Keratinocyte (primary cell): ENCODE data around the gene KLHL29. TPM values are rescaled to one million over a fixed set of nuclear protein-coding genes. Genes with fewer than 3 reads are reported as not detected.

ENCODE experiments used
- DNase-seq: peaks from one replicate; pipeline ENCODE4 v3.0.0-alpha.2; 2011; ENCODE audit warnings: low read depth, missing footprints, low spot score
- FAIRE-seq: peaks from 2 replicates; lab custom pipeline; 2011; peaks lifted over from hg19 to GRCh38; lab: Jason Lieb, UNC
- H2AFZ ChIP-seq: 2 replicates; pipeline ENCODE4 v1.6.0; 2012; ENCODE audit warnings: low read length, control low read depth, inconsistent platforms; ENCODE audit not compliant: control insufficient read depth
- H3K27ac ChIP-seq: 2 replicates; pipeline ENCODE4 v1.5.1; 2011; ENCODE audit warnings: low read length; ENCODE audit not compliant: control insufficient read depth, insufficient read depth
- H3K27me3 ChIP-seq: 3 replicates; pipeline ENCODE4 v1.6.0; 2011; ENCODE audit warnings: low read length; ENCODE audit not compliant: control insufficient read depth, insufficient read depth; ENCODE audit errors: extremely low read depth
- H3K36me3 ChIP-seq, 2 experiments: 2 replicates in 1 of 2; 3 replicates in 1 of 2; pipeline ENCODE4 v1.5.1; 2011; ENCODE audit warnings: low read length in 2 of 2, mild to moderate bottlenecking in 1 of 2; ENCODE audit not compliant: control insufficient read depth in 2 of 2, insufficient read depth in 2 of 2; ENCODE audit errors: extremely low read depth in 1 of 2
- H3K4me1 ChIP-seq: 3 replicates; pipeline ENCODE4 v1.5.1; 2011; ENCODE audit warnings: low read length; ENCODE audit not compliant: control insufficient read depth, insufficient read depth; ENCODE audit errors: extremely low read depth
- H3K4me2 ChIP-seq: 3 replicates; pipeline ENCODE4 v1.6.0; 2011; ENCODE audit warnings: low read depth, low read length; ENCODE audit not compliant: control insufficient read depth, insufficient read depth; ENCODE audit errors: extremely low read depth
- H3K4me3 ChIP-seq, 3 experiments: fragments of 200-600 bp in 1 of 3; sonication (generic) in 1 of 3; 2 replicates in 2 of 3; 3 replicates in 1 of 3; pipeline ENCODE4 v1.5.1; 2011 to 2016; ENCODE audit warnings: low read length in 3 of 3, mild to moderate bottlenecking in 3 of 3, control low read depth in 2 of 3, inconsistent platforms in 1 of 3, low read depth in 1 of 3, mixed read lengths in 1 of 3, mixed run types in 1 of 3, moderate library complexity in 1 of 3; ENCODE audit not compliant: control insufficient read depth in 2 of 3, insufficient read depth in 2 of 3; ENCODE audit errors: extremely low read depth in 1 of 3
- H3K79me2 ChIP-seq: 2 replicates; pipeline ENCODE4 v1.6.0; 2012; ENCODE audit warnings: low read length; ENCODE audit not compliant: control insufficient read depth, insufficient read depth
- H3K9ac ChIP-seq: 3 replicates; pipeline ENCODE4 v1.6.0; 2011; ENCODE audit warnings: low read length; ENCODE audit not compliant: control insufficient read depth, insufficient read depth; ENCODE audit errors: extremely low read depth
- H3K9me1 ChIP-seq: 3 replicates; pipeline ENCODE4 v1.6.0; 2011; ENCODE audit warnings: low read length; ENCODE audit not compliant: control insufficient read depth, insufficient read depth; ENCODE audit errors: extremely low read depth
- H3K9me3 ChIP-seq: 2 replicates; pipeline ENCODE4 v1.5.1; 2012; ENCODE audit warnings: low read depth, low read length; ENCODE audit not compliant: control insufficient read depth
- H4K20me1 ChIP-seq: 3 replicates; pipeline ENCODE4 v1.6.0; 2011; ENCODE audit warnings: low read length; ENCODE audit not compliant: control insufficient read depth, insufficient read depth; ENCODE audit errors: extremely low read depth
- EZH2 ChIP-seq: IDR thresholded peaks from one replicate; pipeline ENCODE4 v1.6.1; 2012; ENCODE audit warnings: inconsistent platforms, mild to moderate bottlenecking, low read length, moderate library complexity
- dilution Hi-C: fragments of 300-500 bp; cut with MboI; formaldehyde crosslinking; loops from one replicate; pipeline ENCODE4 v1.7.0; 2020; ENCODE audit warnings: low sequenced_read_pairs; ENCODE audit not compliant: extremely low pct_ligation_motif_present
- polyA plus RNA-seq, 5 experiments: library from polyadenylated mRNA; depleted of rRNA in 3 of 5; stranded (reverse) in 3 of 5; stranded (forward) in 1 of 5; unstranded in 1 of 5; fragments of >200 nt; gene quantifications; 1 replicate in 1 of 5; 2 replicates in 3 of 5; 3 replicates in 1 of 5; pipeline versions ENCODE4 v1.2.1 to v1.2.3, GENCODE V29; 2011 to 2012; ENCODE audit warnings: missing spikeins in 2 of 5, low read depth in 1 of 5, low replicate concordance in 1 of 5
- TF ChIP-seq, protein P1 (sequence below), 3 experiments: IDR thresholded peaks in 1 of 3; conservative IDR thresholded peaks in 1 of 3; optimal IDR thresholded peaks in 1 of 3; 2 replicates in 2 of 3; 3 replicates in 1 of 3; pipeline versions ENCODE3 to v1.5.1; 2011; ENCODE audit warnings: low read length in 3 of 3, mild to moderate bottlenecking in 3 of 3, moderate library complexity in 2 of 3, control low read depth in 1 of 3, inconsistent platforms in 1 of 3; ENCODE audit not compliant: insufficient read depth in 2 of 3; ENCODE audit errors: extremely low read depth in 1 of 3

Gene KLHL29
- polyA plus RNA-seq, 1 donor (not counting 4 experiments of a cell fraction or from before 2014, with no cell fraction given) = 4.7 TPM

DNA sequence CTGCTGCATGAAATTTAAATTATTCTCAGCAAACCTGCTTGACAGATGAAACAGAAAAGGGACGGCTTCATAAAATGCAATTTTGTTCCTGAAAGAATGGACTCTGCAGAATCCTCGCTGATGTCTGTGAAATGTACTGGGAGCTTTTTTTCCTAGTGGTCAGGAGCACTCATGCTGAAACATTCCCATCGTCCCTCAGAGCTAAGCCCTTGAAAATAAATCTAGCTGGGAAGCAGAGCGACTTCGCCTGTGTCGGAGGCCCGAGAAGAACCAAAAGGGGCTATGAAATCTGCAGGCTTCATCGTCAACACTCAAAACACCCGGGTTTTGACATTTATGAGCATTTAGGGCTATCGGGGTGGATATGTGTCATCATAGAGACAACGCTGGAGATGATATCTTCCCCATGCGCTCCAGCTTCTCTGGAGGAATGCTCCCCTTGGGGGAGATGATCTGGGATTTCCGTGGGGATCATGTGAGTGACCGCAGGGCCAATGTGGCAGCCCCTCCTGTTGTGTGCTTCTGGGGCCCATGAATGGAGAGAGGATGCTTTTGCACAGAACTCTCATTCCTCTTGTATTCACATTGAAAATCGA is 182.3 kb downstream of the KLHL29 start:
- no peak for DNase-seq
- Histone ChIP-seq H3K79me2 (no peaks in the 10 kb centered on the region), H3K4me1 (peaks cover 13% of the 10 kb centered on the region), H3K4me3 (no peak overlapping the region), H3K9ac (no peak overlapping the region), H4K20me1 (no peaks in the 10 kb centered on the region), H3K27ac (no peak overlapping the region), H3K9me3 (no peaks in the 10 kb centered on the region), H2AFZ (no peak overlapping the region), H3K4me2 (no peak overlapping the region), H3K9me1 (no peaks in the 10 kb centered on the region), H3K27me3 (no peaks in the 10 kb centered on the region), H3K36me3 (no peaks in the 10 kb centered on the region)
- TF ChIP-seq, protein P1, sequence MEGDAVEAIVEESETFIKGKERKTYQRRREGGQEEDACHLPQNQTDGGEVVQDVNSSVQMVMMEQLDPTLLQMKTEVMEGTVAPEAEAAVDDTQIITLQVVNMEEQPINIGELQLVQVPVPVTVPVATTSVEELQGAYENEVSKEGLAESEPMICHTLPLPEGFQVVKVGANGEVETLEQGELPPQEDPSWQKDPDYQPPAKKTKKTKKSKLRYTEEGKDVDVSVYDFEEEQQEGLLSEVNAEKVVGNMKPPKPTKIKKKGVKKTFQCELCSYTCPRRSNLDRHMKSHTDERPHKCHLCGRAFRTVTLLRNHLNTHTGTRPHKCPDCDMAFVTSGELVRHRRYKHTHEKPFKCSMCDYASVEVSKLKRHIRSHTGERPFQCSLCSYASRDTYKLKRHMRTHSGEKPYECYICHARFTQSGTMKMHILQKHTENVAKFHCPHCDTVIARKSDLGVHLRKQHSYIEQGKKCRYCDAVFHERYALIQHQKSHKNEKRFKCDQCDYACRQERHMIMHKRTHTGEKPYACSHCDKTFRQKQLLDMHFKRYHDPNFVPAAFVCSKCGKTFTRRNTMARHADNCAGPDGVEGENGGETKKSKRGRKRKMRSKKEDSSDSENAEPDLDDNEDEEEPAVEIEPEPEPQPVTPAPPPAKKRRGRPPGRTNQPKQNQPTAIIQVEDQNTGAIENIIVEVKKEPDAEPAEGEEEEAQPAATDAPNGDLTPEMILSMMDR (optimal IDR thresholded peaks at IDR 0.05 in 1 of 3, IDR thresholded peaks at IDR 0.05 in 1 of 3, conservative IDR thresholded peaks at IDR 0.05 in 1 of 3; ENCODE audit: extremely low read depth in 1 of 3, insufficient read depth in 2 of 3, low read length in 3 of 3) = no peak
- no peak for TF ChIP-seq EZH2
- no peak for FAIRE-seq
- dilution Hi-C loops = no loop called here

DNA sequence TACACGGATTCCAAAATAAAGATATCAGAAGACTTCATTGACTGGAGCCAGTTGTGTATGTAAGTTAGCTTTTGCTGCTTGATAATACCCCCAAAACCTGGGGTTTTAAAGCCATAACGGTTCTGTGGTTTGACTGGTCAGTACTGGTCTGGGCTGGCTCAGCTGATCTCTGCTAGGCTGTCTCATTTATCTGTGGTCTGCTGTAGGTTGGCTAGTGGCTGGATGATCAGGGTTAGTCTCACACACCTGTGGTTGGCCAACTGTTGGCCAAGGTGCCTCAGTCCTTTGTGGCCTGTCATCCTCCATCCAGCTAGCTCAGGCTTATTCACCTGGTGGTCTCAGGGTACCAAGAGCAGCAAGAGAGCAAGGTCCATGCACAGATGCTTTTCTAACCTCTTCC is 183.2 kb downstream of the KLHL29 start:
- no peaks in the 10 kb centered on the region for H4K20me1 ChIP-seq
- TF ChIP-seq EZH2 = no peak
- TF ChIP-seq, protein P1 (optimal IDR thresholded peaks at IDR 0.05 in 1 of 3, IDR thresholded peaks at IDR 0.05 in 1 of 3, conservative IDR thresholded peaks at IDR 0.05 in 1 of 3; ENCODE audit: extremely low read depth in 1 of 3, insufficient read depth in 2 of 3, low read length in 3 of 3) = no peak
- no peak overlapping the region for H2AFZ ChIP-seq
- H3K36me3 ChIP-seq = no peaks in the 10 kb centered on the region
- no peak overlapping the region for H3K4me2 ChIP-seq
- no peak for DNase-seq
- H3K79me2 ChIP-seq = no peaks in the 10 kb centered on the region
- H3K27me3 ChIP-seq = no peaks in the 10 kb centered on the region
- no peak for FAIRE-seq
- H3K4me1 ChIP-seq = peaks cover 13% of the 10 kb centered on the region
- H3K9me1 ChIP-seq = no peaks in the 10 kb centered on the region
- H3K9ac ChIP-seq = no peak overlapping the region
- dilution Hi-C loops = no loop called here
- no peak overlapping the region for H3K27ac ChIP-seq
- no peaks in the 10 kb centered on the region for H3K9me3 ChIP-seq
- no peak overlapping the region for H3K4me3 ChIP-seq
